GM18498 (cell line): Measurements from ENCODE around the gene ZW10.
"Not testable (repeated sequence)": the region's sequence is repeated elsewhere in the genome, so short reads cannot be mapped to it uniquely, and the experiment has no call there.

ENCODE experiments used
- ATAC-seq: cut with Tn5 transposase; IDR thresholded peaks from one replicate; pipeline ENCODE4 v1.9.1; 2021; ENCODE audit warnings: mild to moderate bottlenecking, moderate library complexity; ENCODE audit not compliant: unreplicated experiment

The ZW10 gene

GRCh38 chr11:113703551-113703950 lies 69.9 kb downstream of the ZW10 start:
- ATAC-seq: not testable (repeated sequence)

GRCh38 chr11:113701491-113701890 lies 72.0 kb downstream of the ZW10 start:
- no peak for ATAC-seq

- no peak for ATAC-seq
These were observed 75.0 kb downstream of the ZW10 start for GRCh38 chr11:113698515-113698914.

- no peak for ATAC-seq
These were observed 75.6 kb downstream of the ZW10 start for GRCh38 chr11:113697756-113698407.

- no peak for ATAC-seq
These were observed 76.4 kb downstream of the ZW10 start for GRCh38 chr11:113697111-113697510.

GRCh38 chr11:113695207-113695606 lies 78.3 kb downstream of the ZW10 start:
- ATAC-seq: no peak

- ATAC-seq: no peak
These were observed 79.1 kb downstream of the ZW10 start for GRCh38 chr11:113694390-113694789.

GRCh38 chr11:113693030-113693429 lies 80.5 kb downstream of the ZW10 start:
- no peak for ATAC-seq

- ATAC-seq: no peak
These were observed 82.6 kb downstream of the ZW10 start for GRCh38 chr11:113690619-113691569.

- ATAC-seq: no peak
These were observed 83.5 kb downstream of the ZW10 start for GRCh38 chr11:113689768-113690618.

- no peak for ATAC-seq
These were observed 87.7 kb downstream of the ZW10 start for GRCh38 chr11:113685654-113686359.

GRCh38 chr11:113684496-113684895 lies 89.0 kb downstream of the ZW10 start:
- ATAC-seq: no peak

GRCh38 chr11:113683481-113684046 lies 89.9 kb downstream of the ZW10 start:
- ATAC-seq: no peak
